Natural killer cell (primary cell): ENCODE data around the gene R3HDM2. TPM values are rescaled to one million over a fixed set of nuclear protein-coding genes. Genes with fewer than 3 reads are reported as not detected.
A peak's percentile ranks its signal among the peaks of the same experiment; 100 is the strongest.

ENCODE experiments used
- ATAC-seq, 3 donors: fragments of 150-1000 bp in 2 of 3; fragments of 200-7000 bp in 1 of 3; cut with Tn5 transposase; 1 replicate in 1 of 3; 2 replicates in 2 of 3; pipeline ENCODE4 v1.10.0; 2021; ENCODE audit warnings: mild to moderate bottlenecking in 2 of 3, moderate library complexity in 2 of 3
- DNase-seq, 2 donors: peaks; one replicate each; pipeline versions ENCODE4 v3.0.0 to v3.0.0-alpha.2; 2013 to 2021; ENCODE audit warnings: mixed read lengths in 1 of 2
- H3K27ac ChIP-seq: one replicate; pipeline ENCODE4 v1.5.1; 2013; ENCODE audit warnings: mild to moderate bottlenecking, low read length
- H3K27me3 ChIP-seq: one replicate; pipeline ENCODE4 v1.6.1; 2013; ENCODE audit warnings: low read length; ENCODE audit not compliant: control insufficient read depth, insufficient read depth
- H3K36me3 ChIP-seq: one replicate; pipeline ENCODE4 v1.6.1; 2013; ENCODE audit warnings: low read length; ENCODE audit not compliant: control insufficient read depth, insufficient read depth
- H3K4me1 ChIP-seq: one replicate; pipeline ENCODE4 v1.6.1; 2013; ENCODE audit warnings: low read length; ENCODE audit not compliant: control insufficient read depth, insufficient read depth
- H3K4me3 ChIP-seq: one replicate; pipeline ENCODE4 v1.5.1; 2013; ENCODE audit warnings: low read length
- H3K9me3 ChIP-seq: one replicate; pipeline ENCODE4 v1.6.1; 2013; ENCODE audit warnings: low read length; ENCODE audit not compliant: control insufficient read depth, insufficient read depth
- H3K27ac Mint-ChIP-seq, 2 donors: one replicate each; pipeline ENCODE4 v1.8.0; 2022; ENCODE audit warnings: mild to moderate bottlenecking in 2 of 2, mixed read lengths in 2 of 2, moderate library complexity in 1 of 2
- H3K27me3 Mint-ChIP-seq, 2 donors: one replicate each; pipeline ENCODE4 v1.8.0; 2022; ENCODE audit warnings: low read depth in 2 of 2, mixed read lengths in 2 of 2
- H3K36me3 Mint-ChIP-seq: one replicate; pipeline ENCODE4 v1.8.0; 2022; ENCODE audit warnings: mixed read lengths
- H3K4me1 Mint-ChIP-seq, 2 donors: one replicate each; pipeline ENCODE4 v1.8.0; 2022; ENCODE audit warnings: mixed read lengths in 2 of 2
- H3K4me3 Mint-ChIP-seq: one replicate; pipeline ENCODE4 v1.8.0; 2022; ENCODE audit warnings: mild to moderate bottlenecking, moderate library complexity, mixed read lengths
- H3K9me3 Mint-ChIP-seq, 2 donors: one replicate each; pipeline ENCODE4 v1.8.0; 2022; ENCODE audit warnings: mixed read lengths in 2 of 2
- CTCF ChIP-seq: fragments of 200-600 bp; IDR thresholded peaks from one replicate; pipeline ENCODE4 v1.8.0; 2022; ENCODE audit warnings: antibody characterized with exemption
- WGBS: methylation state at CpG from one replicate; pipeline ENCODE4 v1.1.7; 2013; ENCODE audit warnings: missing lambda C conversion rate; ENCODE audit not compliant: insufficient coverage; 5-methylcytosine and 5-hydroxymethylcytosine counted together
- intact Hi-C: fragments of 100-400 bp; cut with micrococcal nuclease; formaldehyde crosslinking; loops from one replicate; pipeline ENCODE4 v1.14.2; 2022
- total RNA-seq, 4 donors: library from RNA; stranded (reverse); fragments of 120-200 nt in 1 of 4; gene quantifications; one replicate each; pipeline versions ENCODE4 v1.2.3 to v1.2.4, GENCODE V29; 2013 to 2022

R3HDM2 gene
- total RNA-seq, 3 donors from 2014 or later (not counting 1 experiment from before 2014, with no cell fraction given): 110 to 124 (median 123) TPM

DNA sequence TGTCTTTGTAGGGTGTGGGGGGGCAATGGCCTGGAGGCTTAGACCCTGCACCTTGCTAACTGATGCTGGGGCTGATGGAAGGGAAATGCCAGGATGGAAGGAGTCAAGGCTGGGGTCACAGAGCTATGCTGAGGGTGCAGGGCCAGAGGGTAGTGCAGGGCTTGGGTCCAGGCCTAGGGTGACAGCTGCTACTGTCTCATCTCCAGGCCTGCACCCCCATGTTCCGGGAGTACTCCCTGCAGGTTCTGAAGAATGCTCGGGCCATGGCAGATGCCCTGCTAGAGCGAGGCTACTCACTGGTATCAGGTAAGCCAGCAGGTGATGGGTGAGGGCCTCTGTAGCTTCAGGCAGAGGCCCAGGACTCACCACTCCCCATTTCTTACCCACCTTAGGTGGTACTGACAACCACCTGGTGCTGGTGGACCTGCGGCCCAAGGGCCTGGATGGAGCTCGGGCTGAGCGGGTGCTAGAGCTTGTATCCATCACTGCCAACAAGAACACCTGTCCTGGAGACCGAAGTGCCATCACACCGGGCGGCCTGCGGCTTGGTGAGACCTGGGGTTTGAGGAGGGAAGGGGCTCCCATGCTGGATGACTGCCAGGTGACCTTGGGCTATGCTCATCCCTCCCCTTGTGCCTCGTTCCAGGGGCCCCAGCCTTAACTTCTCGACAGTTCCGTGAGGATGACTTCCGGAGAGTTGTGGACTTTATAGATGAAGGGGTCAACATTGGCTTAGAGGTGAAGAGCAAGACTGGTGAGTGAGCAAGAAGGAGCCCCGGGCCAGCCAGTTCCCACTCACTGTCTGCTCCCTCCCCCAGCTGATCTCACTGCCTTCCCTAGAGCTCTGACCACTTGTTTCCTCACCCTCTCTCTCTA is 197.2 kb downstream of the R3HDM2 start:
- ATAC-seq (no peak), DNase-seq (no peak)
- H3K27me3 Mint-ChIP-seq: peaks cover 17 to 28% of the 10 kb centered on the region in 2 donors
- Histone ChIP-seq H3K9me3 (no peaks in the 10 kb centered on the region), H3K27me3 (peaks cover 31% of the 10 kb centered on the region), H3K4me3 (no peak overlapping the region), H3K27ac (peak overlapping the region; percentile 35), H3K4me1 (peaks cover 68% of the 10 kb centered on the region), H3K36me3 (peaks cover 31% of the 10 kb centered on the region)
- no peak for TF ChIP-seq CTCF
- H3K4me1 Mint-ChIP-seq: peaks cover 30 to 50% of the 10 kb centered on the region in 2 donors
- H3K4me3 Mint-ChIP-seq: no peak overlapping the region
- H3K27ac Mint-ChIP-seq: no peak overlapping the region
- no peaks in the 10 kb centered on the region for H3K9me3 Mint-ChIP-seq
- WGBS: 97% methylated on average over 15 of the region's 15 CpGs
- intact Hi-C loops: no loop called here
- H3K36me3 Mint-ChIP-seq: peaks cover 9% of the 10 kb centered on the region

DNA sequence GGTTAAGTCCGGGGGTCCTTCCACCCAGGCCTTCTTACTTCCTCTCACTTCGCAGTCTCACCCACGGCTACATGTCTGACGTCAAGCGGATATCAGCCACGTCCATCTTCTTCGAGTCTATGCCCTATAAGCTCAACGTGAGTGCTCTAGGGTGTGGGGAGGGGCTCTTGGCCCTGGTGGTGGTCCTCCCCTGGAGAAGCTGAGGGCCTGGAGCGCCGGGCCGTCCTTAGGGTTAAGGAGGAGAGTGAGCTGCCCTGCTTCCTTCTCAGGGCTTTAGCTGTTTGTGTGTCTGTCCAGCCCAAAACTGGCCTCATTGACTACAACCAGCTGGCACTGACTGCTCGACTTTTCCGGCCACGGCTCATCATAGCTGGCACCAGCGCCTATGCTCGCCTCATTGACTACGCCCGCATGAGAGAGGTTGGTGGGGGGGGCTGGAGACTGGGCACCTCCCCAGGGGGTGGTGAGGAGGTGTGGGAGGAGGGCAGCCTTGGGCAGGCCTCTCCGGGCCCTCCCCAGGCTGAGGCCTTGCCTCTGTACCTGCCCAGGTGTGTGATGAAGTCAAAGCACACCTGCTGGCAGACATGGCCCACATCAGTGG is 198.6 kb downstream of the R3HDM2 start:
- no peak for ATAC-seq
- H3K27me3 ChIP-seq: peaks cover 23% of the 10 kb centered on the region
- H3K36me3 ChIP-seq: peaks cover 31% of the 10 kb centered on the region
- Mint-ChIP-seq H3K4me3 (no peak overlapping the region), H3K9me3 (no peaks in the 10 kb centered on the region), H3K36me3 (peaks cover 9% of the 10 kb centered on the region), H3K4me1 (peaks cover 29 to 44% of the 10 kb centered on the region in 2 donors), H3K27me3 (peaks cover 14 to 27% of the 10 kb centered on the region in 2 donors), H3K27ac (no peak overlapping the region)
- H3K4me3 ChIP-seq: no peak overlapping the region
- intact Hi-C loops: no loop called here
- no peak for DNase-seq
- WGBS: 95% methylated on average over 17 of the region's 19 CpGs
- H3K9me3 ChIP-seq: no peaks in the 10 kb centered on the region
- H3K4me1 ChIP-seq: peaks cover 64% of the 10 kb centered on the region
- no peak for TF ChIP-seq CTCF
- no peak overlapping the region for H3K27ac ChIP-seq

DNA sequence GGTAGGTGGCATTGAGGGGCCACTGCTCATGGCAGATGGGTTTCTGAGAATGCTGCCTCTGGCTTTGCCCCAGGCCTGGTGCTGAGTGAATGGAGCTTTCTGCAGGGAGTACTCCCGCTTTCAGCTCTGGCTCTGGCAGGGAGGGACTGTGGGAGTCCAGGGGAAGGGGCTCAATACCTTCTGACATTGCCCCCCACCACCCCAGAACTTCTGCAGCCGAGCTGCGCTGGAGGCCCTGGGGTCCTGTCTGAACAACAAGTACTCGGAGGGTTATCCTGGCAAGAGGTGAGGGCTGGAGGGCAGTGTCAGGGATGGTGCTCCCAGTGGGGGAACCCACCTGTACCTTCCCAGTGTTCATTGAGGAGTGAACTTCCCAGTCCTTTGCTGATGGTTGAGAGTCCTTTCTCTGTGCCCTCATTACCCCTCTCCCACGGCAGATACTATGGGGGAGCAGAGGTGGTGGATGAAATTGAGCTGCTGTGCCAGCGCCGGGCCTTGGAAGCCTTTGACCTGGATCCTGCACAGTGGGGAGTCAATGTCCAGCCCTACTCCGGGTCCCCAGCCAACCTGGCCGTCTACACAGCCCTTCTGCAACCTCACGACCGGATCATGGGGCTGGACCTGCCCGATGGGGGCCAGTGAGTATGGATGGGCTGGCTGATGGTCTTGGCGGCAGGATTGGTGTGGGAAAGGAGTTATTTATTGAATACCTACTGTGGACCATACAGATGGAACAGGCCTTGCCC is 199.4 kb downstream of the R3HDM2 start:
- Histone ChIP-seq H3K27ac (no peak overlapping the region), H3K9me3 (no peaks in the 10 kb centered on the region), H3K27me3 (peaks cover 22% of the 10 kb centered on the region), H3K4me1 (peaks cover 65% of the 10 kb centered on the region), H3K36me3 (peaks cover 31% of the 10 kb centered on the region), H3K4me3 (no peak overlapping the region)
- TF ChIP-seq CTCF: no peak
- peaks cover 33 to 48% of the 10 kb centered on the region in 2 donors for H3K4me1 Mint-ChIP-seq
- peaks cover 13 to 24% of the 10 kb centered on the region in 2 donors for H3K27me3 Mint-ChIP-seq
- H3K9me3 Mint-ChIP-seq: no peaks in the 10 kb centered on the region
- H3K36me3 Mint-ChIP-seq: peaks cover 9% of the 10 kb centered on the region
- ATAC-seq: no peak
- H3K4me3 Mint-ChIP-seq: no peak overlapping the region
- 98% methylated on average over 12 of the region's 13 CpGs for WGBS
- H3K27ac Mint-ChIP-seq: no peak overlapping the region
- DNase-seq: no peak
- intact Hi-C loops: no loop called here
